GM23338 (cell line): ENCODE results near the gene MYO18A.

Experiments used
- EZH2phosphoT487 ChIP-seq: fragments of 200-600 bp; sonication (generic); IDR thresholded peaks from one replicate; pipeline ENCODE4 v1.8.1; 2018; ENCODE audit warnings: antibody characterized with exemption; ENCODE audit not compliant: unreplicated experiment
- JUNB ChIP-seq: IDR thresholded peaks from one replicate; pipeline ENCODE4 v1.6.1; 2016; ENCODE audit warnings: antibody characterized with exemption; ENCODE audit not compliant: unreplicated experiment
- POLR2AphosphoS5 ChIP-seq: IDR thresholded peaks from 2 replicates; pipeline ENCODE4 v1.6.1; 2016; ENCODE audit warnings: antibody characterized with exemption, low read depth
- TF ChIP-seq, protein P1 (sequence below), 2 experiments: fragments of 200-600 bp in 1 of 2; sonication (generic) in 1 of 2; conservative IDR thresholded peaks; 2 replicates each; pipeline versions ENCODE4 v1.5.1 to v1.6.1; 2016 to 2017; ENCODE audit warnings: antibody characterized with exemption in 2 of 2, low read depth in 2 of 2, mild to moderate bottlenecking in 2 of 2, moderate library complexity in 1 of 2

DNA sequence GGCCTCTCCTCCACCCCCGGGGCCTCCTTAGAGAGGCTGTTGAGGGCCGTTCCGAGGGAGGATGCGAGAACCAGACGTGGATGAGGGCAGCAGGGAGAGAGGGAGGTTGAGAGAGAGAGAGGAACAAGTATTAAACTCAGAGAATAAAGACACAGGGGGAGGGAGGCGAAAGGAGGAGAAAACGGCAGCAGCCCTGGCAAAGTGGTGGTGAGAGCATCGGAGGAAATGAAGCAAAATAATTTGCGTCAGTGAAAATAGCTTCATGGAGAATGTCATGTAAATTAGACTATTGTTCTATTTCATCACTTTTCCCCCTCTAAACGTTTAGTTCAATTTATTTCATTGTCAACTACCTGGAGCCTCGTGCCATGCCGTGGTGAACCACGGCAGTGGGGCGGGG lies 99.2 kb downstream of the MYO18A start:
- TF ChIP-seq JUNB: no peak
- no peak for TF ChIP-seq EZH2phosphoT487
- TF ChIP-seq, protein P1, sequence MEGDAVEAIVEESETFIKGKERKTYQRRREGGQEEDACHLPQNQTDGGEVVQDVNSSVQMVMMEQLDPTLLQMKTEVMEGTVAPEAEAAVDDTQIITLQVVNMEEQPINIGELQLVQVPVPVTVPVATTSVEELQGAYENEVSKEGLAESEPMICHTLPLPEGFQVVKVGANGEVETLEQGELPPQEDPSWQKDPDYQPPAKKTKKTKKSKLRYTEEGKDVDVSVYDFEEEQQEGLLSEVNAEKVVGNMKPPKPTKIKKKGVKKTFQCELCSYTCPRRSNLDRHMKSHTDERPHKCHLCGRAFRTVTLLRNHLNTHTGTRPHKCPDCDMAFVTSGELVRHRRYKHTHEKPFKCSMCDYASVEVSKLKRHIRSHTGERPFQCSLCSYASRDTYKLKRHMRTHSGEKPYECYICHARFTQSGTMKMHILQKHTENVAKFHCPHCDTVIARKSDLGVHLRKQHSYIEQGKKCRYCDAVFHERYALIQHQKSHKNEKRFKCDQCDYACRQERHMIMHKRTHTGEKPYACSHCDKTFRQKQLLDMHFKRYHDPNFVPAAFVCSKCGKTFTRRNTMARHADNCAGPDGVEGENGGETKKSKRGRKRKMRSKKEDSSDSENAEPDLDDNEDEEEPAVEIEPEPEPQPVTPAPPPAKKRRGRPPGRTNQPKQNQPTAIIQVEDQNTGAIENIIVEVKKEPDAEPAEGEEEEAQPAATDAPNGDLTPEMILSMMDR (conservative IDR thresholded peaks at IDR 0.05; ENCODE audit: low read depth in 2 of 2): no peak
- no peak for TF ChIP-seq POLR2AphosphoS5
